PC-3 (cell line): ENCODE data around the gene ANK3. TPM values are rescaled to one million over a fixed set of nuclear protein-coding genes. Genes with fewer than 3 reads are reported as not detected.

ENCODE experiments used
- ATAC-seq: fragments of 200-7000 bp; cut with Tn5 transposase; 2 replicates; pipeline ENCODE4 v1.9.1; 2020; ENCODE audit warnings: mild to moderate bottlenecking, moderate library complexity
- BruUV-seq: library from RNA; stranded (reverse); fragments of 400-500 nt; replicated peaks from 2 replicates; lab custom pipeline; 2021; lab: Mats Ljungman, UMichigan
- CTCF ChIA-PET: fragments of 300-600 bp; sonication (Branson Sonifier 250); formaldehyde crosslinking; loops from one replicate; lab custom pipeline; 2022; ENCODE audit warnings: antibody characterized with exemption; lab: Charles Lee
- POLR2A ChIA-PET: fragments of 300-600 bp; sonication (Branson Sonifier 250); formaldehyde crosslinking; loops from one replicate; lab custom pipeline; 2022; ENCODE audit warnings: antibody characterized with exemption; ENCODE audit not compliant: unreplicated experiment; lab: Charles Lee
- DNase-seq: peaks from one replicate; pipeline ENCODE4 v3.0.0-alpha.2; 2015
- H2AFZ ChIP-seq: fragments of 300-600 bp; sonication (generic); 2 replicates; pipeline ENCODE4 v1.6.0; 2016; ENCODE audit warnings: antibody characterized with exemption, low read length
- H3F3A ChIP-seq: fragments of 300-600 bp; sonication (generic); one replicate; pipeline ENCODE4 v1.6.0; 2017; ENCODE audit warnings: antibody characterized with exemption, low read length, control low read depth, mild to moderate bottlenecking; ENCODE audit not compliant: unreplicated experiment
- H3K27ac ChIP-seq: fragments of 300-600 bp; sonication (generic); 2 replicates; pipeline ENCODE4 v1.5.1; 2016; ENCODE audit warnings: mild to moderate bottlenecking, low read length
- H3K27me3 ChIP-seq: fragments of 300-600 bp; sonication (generic); 2 replicates; pipeline ENCODE4 v1.6.1; 2016; ENCODE audit warnings: low read length, mixed read lengths
- H3K36me3 ChIP-seq: fragments of 300-600 bp; sonication (generic); 2 replicates; pipeline ENCODE4 v1.6.1; 2016; ENCODE audit warnings: low read depth, mixed run types, low read length, mixed read lengths
- H3K4me1 ChIP-seq: fragments of 300-600 bp; sonication (generic); 2 replicates; pipeline ENCODE4 v1.5.1; 2016; ENCODE audit warnings: low read length; ENCODE audit not compliant: insufficient read depth
- H3K4me2 ChIP-seq: fragments of 300-600 bp; sonication (generic); 2 replicates; pipeline ENCODE4 v1.6.0; 2016; ENCODE audit warnings: low read length
- H3K4me3 ChIP-seq: fragments of 300-600 bp; sonication (generic); 2 replicates; pipeline ENCODE4 v1.5.1; 2016; ENCODE audit warnings: mild to moderate bottlenecking, low read length, mixed read lengths
- H3K79me2 ChIP-seq: fragments of 300-600 bp; sonication (generic); 2 replicates; pipeline ENCODE4 v1.6.1; 2017; ENCODE audit warnings: low read length, mixed read lengths
- H3K9ac ChIP-seq: fragments of 300-600 bp; sonication (generic); 2 replicates; pipeline ENCODE4 v1.6.0; 2016; ENCODE audit warnings: mild to moderate bottlenecking, low read length
- H3K9me2 ChIP-seq: fragments of 300-600 bp; sonication (generic); replicated peaks from 2 replicates; pipeline ENCODE4 v1.6.1; 2016; ENCODE audit warnings: mixed run types, low read length, mixed read lengths
- H3K9me3 ChIP-seq: fragments of 300-600 bp; sonication (generic); 2 replicates; pipeline ENCODE4 v1.6.1; 2016; ENCODE audit warnings: low read length, mixed read lengths
- H4K20me1 ChIP-seq: fragments of 300-600 bp; sonication (generic); 2 replicates; pipeline ENCODE4 v1.6.1; 2016; ENCODE audit warnings: low read length, mixed read lengths
- CTCF ChIP-seq: fragments of 300-600 bp; sonication (generic); conservative IDR thresholded peaks from 2 replicates; pipeline ENCODE4 v1.5.1; 2017; ENCODE audit warnings: antibody characterized with exemption, low read depth, mild to moderate bottlenecking, low read length
- EZH2 ChIP-seq: fragments of 300-600 bp; sonication (generic); IDR thresholded peaks from one replicate; pipeline ENCODE4 v1.6.1; 2017; ENCODE audit warnings: antibody characterized with exemption, mild to moderate bottlenecking, low read length; ENCODE audit not compliant: unreplicated experiment
- EZH2phosphoT487 ChIP-seq: fragments of 300-600 bp; sonication (generic); IDR thresholded peaks from 2 replicates; pipeline ENCODE4 v1.6.1; 2018; ENCODE audit warnings: mild to moderate bottlenecking, antibody characterized with exemption, low read length, borderline replicate concordance
- intact Hi-C: fragments of 100-400 bp; cut with micrococcal nuclease; formaldehyde crosslinking; loops from 2 replicates; pipeline ENCODE4 v1.9.0; 2023
- total RNA-seq: library from RNA; depleted of rRNA; stranded (reverse); fragments of >200 nt; gene quantifications from 2 replicates; pipeline ENCODE4 v1.2.3, GENCODE V29; 2014

ANK3 gene
- total RNA-seq, 1 experiment from 2014 or later, result 29.5 TPM

- DNase-seq (no peak), ATAC-seq (no peak)
- Histone ChIP-seq H3K4me2 (peak overlapping the region; percentile 80; the same call in 1 of the 2 replicates), H3F3A (no peaks in the 10 kb centered on the region), H3K4me1 (peaks cover 64% of the 10 kb centered on the region), H3K9me3 (no peaks in the 10 kb centered on the region), H3K4me3 (no peak overlapping the region), H3K9me2 (no peaks in the 10 kb centered on the region), H3K79me2 (no peaks in the 10 kb centered on the region), H3K27me3 (no peaks in the 10 kb centered on the region), H4K20me1 (no peaks in the 10 kb centered on the region), H2AFZ (no peak overlapping the region), H3K36me3 (no peaks in the 10 kb centered on the region), H3K27ac (no peak overlapping the region), H3K9ac (no peak overlapping the region)
- CTCF ChIA-PET, result interaction anchor here (3.0 kb wide), 1 partner anchor 27 kb away, joined by 12 read pairs; no protein-coding TSS in a partner anchor
- no TSS peak for BruUV-seq
- POLR2A ChIA-PET, result no interaction called here
- TF ChIP-seq CTCF, result peak; percentile 40
- no peak for TF ChIP-seq EZH2phosphoT487
- TF ChIP-seq EZH2, result no peak
- intact Hi-C loops, result no loop called here
These were observed 247.6 kb downstream of the ANK3 start for GRCh38 chr10:60141896-60142559.

- ChIA-PET POLR2A (interaction anchor here (1.1 kb wide), 2 partner anchors 18 to 26 kb away, joined by 3 read pairs; no protein-coding TSS in a partner anchor), CTCF (interaction anchor here (0.6 to 3.0 kb wide), 3 partner anchors 26 to 434 kb away, joined by 6 to 12 read pairs (median 6); no protein-coding TSS in a partner anchor)
- Histone ChIP-seq H3K9me2 (no peaks in the 10 kb centered on the region), H3F3A (no peaks in the 10 kb centered on the region), H3K27me3 (no peaks in the 10 kb centered on the region), H4K20me1 (no peaks in the 10 kb centered on the region), H3K36me3 (no peaks in the 10 kb centered on the region), H3K79me2 (no peaks in the 10 kb centered on the region), H3K4me1 (peaks cover 70% of the 10 kb centered on the region), H3K27ac (peak overlapping the region; percentile 88), H2AFZ (peak overlapping the region; percentile 51), H3K9me3 (no peaks in the 10 kb centered on the region), H3K4me2 (peak overlapping the region; percentile 80), H3K4me3 (peak overlapping the region; percentile 59), H3K9ac (peak overlapping the region; percentile 66)
- TF ChIP-seq EZH2 (no peak), CTCF (0 out of 2 replicates have a peak, but pooled peaks have one; percentile 7), EZH2phosphoT487 (no peak)
- no TSS peak for BruUV-seq
- intact Hi-C loops, result loop anchor here (1.0 kb wide), 5 partner anchors 7 to 45 kb away; no protein-coding TSS in a partner anchor
- ATAC-seq, result peak; percentile 81
- DNase-seq, result peak; percentile 81
These were observed 248.7 kb downstream of the ANK3 start for GRCh38 chr10:60140651-60141632.
